A673 (cell line): Measurements from ENCODE around the gene SPAG6.

ENCODE experiments used
- CTCF ChIP-seq: fragments of 300-800, 200-600 bp; sonication (generic); conservative IDR thresholded peaks from 2 replicates; pipeline ENCODE4 v1.5.1; 2017; ENCODE audit warnings: low read depth, mild to moderate bottlenecking, antibody characterized with exemption, low read length, moderate library complexity, mixed read lengths
- EZH2 ChIP-seq: fragments of 200-600 bp; sonication (generic); IDR thresholded peaks from 2 replicates; pipeline ENCODE4 v1.6.1; 2017; ENCODE audit warnings: borderline replicate concordance, low read depth, mild to moderate bottlenecking, mixed read lengths, antibody characterized with exemption, low read length; ENCODE audit not compliant: poor library complexity, severe bottlenecking

- TF ChIP-seq CTCF (no peak), EZH2 (no peak)
These were observed 106.0 kb downstream of the SPAG6 start for GRCh38 chr10:22451346-22451745.
